ENCODE results near the gene GRIK2. TPM values are rescaled to one million over a fixed set of nuclear protein-coding genes. Genes with fewer than 3 reads are reported as not detected.

Gene GRIK2
- total RNA-seq, 1 donor from 2014 or later = 14.3 TPM

GRCh38 chr6:101454106-101454676 lies 60.7 kb downstream of the GRIK2 start:
- DNase-seq (ENCODE audit: low read depth) = no peak

- peak; percentile 26 for DNase-seq (ENCODE audit: low read depth)
Observed at GRCh38 chr6:101458336-101458735, 64.8 kb downstream of the GRIK2 start.

- peak; percentile 28 for DNase-seq (ENCODE audit: low read depth)
Observed at GRCh38 chr6:101458826-101459225, 65.3 kb downstream of the GRIK2 start.

GRCh38 chr6:101462576-101462975 lies 69.1 kb downstream of the GRIK2 start:
- no peak for DNase-seq (ENCODE audit: low read depth)

GRCh38 chr6:101465863-101466262 lies 72.4 kb downstream of the GRIK2 start:
- DNase-seq (ENCODE audit: low read depth) = no peak

GRCh38 chr6:101477436-101477835 lies 83.9 kb downstream of the GRIK2 start:
- DNase-seq (ENCODE audit: low read depth) = no peak

- DNase-seq (ENCODE audit: low read depth) = no peak
Observed at GRCh38 chr6:101478891-101479290, 85.4 kb downstream of the GRIK2 start.

GRCh38 chr6:101482606-101483005 lies 89.1 kb downstream of the GRIK2 start:
- no peak for DNase-seq (ENCODE audit: low read depth)

GRCh38 chr6:101484781-101485180 lies 91.3 kb downstream of the GRIK2 start:
- DNase-seq (ENCODE audit: low read depth) = no peak

- no peak for DNase-seq (ENCODE audit: low read depth)
Observed at GRCh38 chr6:101486124-101486523, 92.6 kb downstream of the GRIK2 start.

GRCh38 chr6:101486726-101487125 lies 93.2 kb downstream of the GRIK2 start:
- no peak for DNase-seq (ENCODE audit: low read depth)

GRCh38 chr6:101489456-101489855 lies 95.9 kb downstream of the GRIK2 start:
- DNase-seq (ENCODE audit: low read depth) = no peak

- DNase-seq (ENCODE audit: low read depth) = no peak
Observed at GRCh38 chr6:101490857-101491256, 97.3 kb downstream of the GRIK2 start.

- no peak for DNase-seq (ENCODE audit: low read depth)
Observed at GRCh38 chr6:101502818-101503217, 109.3 kb downstream of the GRIK2 start.

GRCh38 chr6:101509536-101509935 lies 116.0 kb downstream of the GRIK2 start:
- DNase-seq (ENCODE audit: low read depth) = peak; percentile 8

GRCh38 chr6:101513181-101513580 lies 119.7 kb downstream of the GRIK2 start:
- DNase-seq (ENCODE audit: low read depth) = no peak

- DNase-seq (ENCODE audit: low read depth) = no peak
Observed at GRCh38 chr6:101516578-101516977, 123.1 kb downstream of the GRIK2 start.

GRCh38 chr6:101517632-101518031 lies 124.1 kb downstream of the GRIK2 start:
- DNase-seq (ENCODE audit: low read depth) = no peak

GRCh38 chr6:101522254-101522653 lies 128.7 kb downstream of the GRIK2 start:
- DNase-seq (ENCODE audit: low read depth) = no peak

GRCh38 chr6:101527467-101527866 lies 134.0 kb downstream of the GRIK2 start:
- DNase-seq (ENCODE audit: low read depth) = peak; percentile 67

GRCh38 chr6:101528801-101529200 lies 135.3 kb downstream of the GRIK2 start:
- no peak for DNase-seq (ENCODE audit: low read depth)

GRCh38 chr6:101531538-101531937 lies 138.0 kb downstream of the GRIK2 start:
- no peak for DNase-seq (ENCODE audit: low read depth)

GRCh38 chr6:101534386-101534785 lies 140.9 kb downstream of the GRIK2 start:
- DNase-seq (ENCODE audit: low read depth) = no peak

- DNase-seq (ENCODE audit: low read depth) = no peak
Observed at GRCh38 chr6:101534821-101535220, 141.3 kb downstream of the GRIK2 start.
